ENCODE measurements around the gene C9orf152.

DNA sequence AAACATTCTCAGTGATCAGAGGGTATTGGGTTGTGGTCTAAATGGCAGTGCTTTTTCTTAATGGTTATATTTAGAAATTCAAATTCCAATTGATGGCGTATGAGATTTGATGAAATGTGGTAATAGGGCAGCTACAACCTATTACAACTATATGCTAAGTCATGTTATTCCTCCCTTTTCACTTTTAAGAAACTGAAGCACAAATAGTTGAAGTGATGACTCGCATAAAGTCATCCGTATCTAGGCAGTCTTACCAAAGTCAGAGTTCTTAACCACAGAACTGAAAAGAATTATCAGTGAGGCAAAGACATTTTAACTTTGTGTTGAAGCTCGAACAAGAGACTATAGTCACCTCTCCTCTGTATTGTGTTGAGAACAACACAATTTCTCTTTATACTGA, 28.2 kb downstream of the C9orf152 start:
- TF ChIP-seq TOX (CRISPR knock-in tag; IDR thresholded peaks at IDR 0.05; ENCODE audit: borderline replicate concordance) (no peak), CSDC2 (CRISPR knock-in tag; IDR thresholded peaks at IDR 0.05) (no peak), ZFP30 (CRISPR knock-in tag; IDR thresholded peaks at IDR 0.05) (no peak)

Measured in SK-N-SH treated with all-trans-retinoic acid at 6 μM for 48 hours (cell line).